Endothelial cell of umbilical vein (primary cell): ENCODE measurements around the gene TSPAN15. TPM values are rescaled to one million over a fixed set of nuclear protein-coding genes. Genes with fewer than 3 reads are reported as not detected.

ENCODE experiments used
- BruUV-seq: library from RNA; stranded (reverse); fragments of 400-500 nt; replicated peaks from 2 replicates; lab custom pipeline; 2021; lab: Mats Ljungman, UMichigan
- CTCF ChIA-PET: fragments of 300-600, 350-600 bp; sonication (Branson Sonifier 250); formaldehyde crosslinking; loops from one replicate; lab custom pipeline; 2021; ENCODE audit warnings: antibody characterized with exemption, inconsistent platforms; lab: Charles Lee
- POLR2A ChIA-PET: fragments of 300-600, 350-600 bp; sonication (Branson Sonifier 250); formaldehyde crosslinking; loops from one replicate; lab custom pipeline; 2021; ENCODE audit warnings: antibody characterized with exemption, inconsistent platforms; lab: Charles Lee
- DNase-seq: peaks from one replicate; pipeline ENCODE4 v3.0.0-alpha.2; 2011; ENCODE audit warnings: low read depth, low spot score
- FAIRE-seq: peaks from 2 replicates; lab custom pipeline; 2011; peaks lifted over from hg19 to GRCh38; lab: Jason Lieb, UNC
- H2AFZ ChIP-seq: 2 replicates; pipeline ENCODE4 v1.6.0; 2012; ENCODE audit warnings: low read depth, low read length, control low read depth, inconsistent platforms
- H3K27ac ChIP-seq: 2 replicates; pipeline ENCODE4 v1.5.1; 2011; ENCODE audit warnings: low read depth, mild to moderate bottlenecking, control low read depth, low read length, moderate library complexity; ENCODE audit not compliant: insufficient read depth
- H3K27me3 ChIP-seq, 2 experiments: 2 replicates each; pipeline versions ENCODE4 v1.6.0 to v1.6.1; 2011; ENCODE audit warnings: low read length in 2 of 2, mixed read lengths in 1 of 2; ENCODE audit not compliant: control insufficient read depth in 2 of 2, insufficient read depth in 2 of 2
- H3K36me3 ChIP-seq, 2 experiments: 2 replicates in 1 of 2; 3 replicates in 1 of 2; pipeline ENCODE4 v1.5.1; 2011; ENCODE audit warnings: low read length in 2 of 2, mild to moderate bottlenecking in 1 of 2, moderate library complexity in 1 of 2; ENCODE audit not compliant: control insufficient read depth in 2 of 2, insufficient read depth in 2 of 2; ENCODE audit errors: extremely low read depth in 1 of 2
- H3K4me1 ChIP-seq: 3 replicates; pipeline ENCODE4 v1.5.1; 2011; ENCODE audit warnings: mild to moderate bottlenecking, low read length; ENCODE audit not compliant: control insufficient read depth, insufficient read depth; ENCODE audit errors: extremely low read depth
- H3K4me2 ChIP-seq: 2 replicates; pipeline ENCODE4 v1.6.1; 2011; ENCODE audit warnings: low read length, control low read depth, mixed read lengths; ENCODE audit not compliant: insufficient read depth
- H3K4me3 ChIP-seq, 3 experiments: fragments of 200-600 bp in 1 of 3; sonication (generic), shearing (Covaris generic) in 1 of 3; replicated peaks in 1 of 3; 2 replicates each; pipeline ENCODE4 v1.5.1; 2011 to 2016; ENCODE audit warnings: control low read depth in 3 of 3, low read length in 3 of 3, mild to moderate bottlenecking in 2 of 3, inconsistent platforms in 1 of 3, low read depth in 1 of 3, moderate library complexity in 1 of 3; ENCODE audit not compliant: insufficient read depth in 1 of 3
- H3K79me2 ChIP-seq: 2 replicates; pipeline ENCODE4 v1.6.0; 2012; ENCODE audit warnings: low read length, inconsistent platforms; ENCODE audit not compliant: control insufficient read depth, insufficient read depth
- H3K9ac ChIP-seq: replicated peaks from 2 replicates; pipeline ENCODE3; 2011; ENCODE audit warnings: low read length, control low read depth; ENCODE audit not compliant: insufficient read depth; ENCODE audit errors: extremely low read depth
- H3K9me1 ChIP-seq: replicated peaks from 3 replicates; pipeline ENCODE4 v1.6.0; 2011; ENCODE audit warnings: mild to moderate bottlenecking, low read length; ENCODE audit not compliant: control insufficient read depth, insufficient read depth; ENCODE audit errors: extremely low read depth
- H3K9me3 ChIP-seq: replicated peaks from 2 replicates; pipeline ENCODE4 v1.5.1; 2012; ENCODE audit warnings: low read length, inconsistent platforms; ENCODE audit not compliant: control insufficient read depth, insufficient read depth
- H4K20me1 ChIP-seq: replicated peaks from 2 replicates; pipeline ENCODE3; 2011; ENCODE audit warnings: mild to moderate bottlenecking, low read length; ENCODE audit not compliant: control insufficient read depth, insufficient read depth; ENCODE audit errors: extremely low read depth
- CTCF ChIP-seq, 2 donors: IDR thresholded peaks; 1 replicate in 1 of 2; 2 replicates in 1 of 2; pipeline ENCODE4 v1.5.1; 2011; ENCODE audit warnings: low read length in 2 of 2, mild to moderate bottlenecking in 2 of 2, moderate library complexity in 2 of 2, control low read depth in 1 of 2, inconsistent platforms in 1 of 2, low read depth in 1 of 2; ENCODE audit not compliant: insufficient read depth in 1 of 2; ENCODE audit errors: extremely low read depth in 1 of 2
- EZH2 ChIP-seq: IDR thresholded peaks from 2 replicates; pipeline ENCODE4 v1.6.1; 2012; ENCODE audit warnings: borderline replicate concordance, low read depth, mild to moderate bottlenecking, moderate library complexity, low read length, inconsistent platforms; ENCODE audit not compliant: severe bottlenecking
- FOS ChIP-seq: IDR thresholded peaks from 2 replicates; pipeline ENCODE4 v1.6.1; 2011; ENCODE audit warnings: mild to moderate bottlenecking, low read length, moderate library complexity, borderline replicate concordance; ENCODE audit not compliant: insufficient read depth
- GATA2 ChIP-seq: IDR thresholded peaks from 2 replicates; pipeline ENCODE4 v1.7.0; 2011; ENCODE audit warnings: low read depth, mild to moderate bottlenecking, moderate library complexity, mixed read lengths, low read length; ENCODE audit not compliant: insufficient read length, insufficient read depth
- JUN ChIP-seq: IDR thresholded peaks from 2 replicates; pipeline ENCODE4 v1.6.1; 2011; ENCODE audit warnings: borderline replicate concordance, low read depth; ENCODE audit not compliant: insufficient read length, insufficient read depth
- MAX ChIP-seq: IDR thresholded peaks from 2 replicates; pipeline ENCODE4 v1.6.1; 2011; ENCODE audit not compliant: insufficient read depth, insufficient read length
- MYC ChIP-seq: IDR thresholded peaks from one replicate; pipeline ENCODE4 v1.6.1; 2011; ENCODE audit warnings: mild to moderate bottlenecking, low read depth, low read length
- POLR2A ChIP-seq: IDR thresholded peaks from 2 replicates; pipeline ENCODE4 v1.6.1; 2012; ENCODE audit warnings: low read depth, mild to moderate bottlenecking, control low read depth, low read length
- POLR2AphosphoS5 ChIP-seq: IDR thresholded peaks from 2 replicates; pipeline ENCODE4 v1.6.1; 2012; ENCODE audit warnings: low read depth, mild to moderate bottlenecking, control low read depth, low read length, moderate library complexity; ENCODE audit not compliant: insufficient read depth
- dilution Hi-C: fragments of 300-500 bp; cut with MboI; formaldehyde crosslinking; loops from one replicate; pipeline ENCODE4 v1.15.0; 2019; ENCODE audit warnings: low sequenced_read_pairs; ENCODE audit not compliant: extremely low pct_ligation_motif_present
- intact Hi-C: fragments of 100-400 bp; cut with micrococcal nuclease; formaldehyde crosslinking; loops from one replicate; pipeline ENCODE4 v1.10.0; 2022
- polyA plus RNA-seq, 4 experiments: library from polyadenylated mRNA; depleted of rRNA in 3 of 4; stranded (reverse) in 3 of 4; unstranded in 1 of 4; fragments of >200 nt; gene quantifications; 2 replicates each; pipeline versions ENCODE4 v1.2.1 to v1.2.3, GENCODE V29; 2011 to 2012; ENCODE audit warnings: missing spikeins in 1 of 4
- total RNA-seq: library from RNA; stranded (reverse); gene quantifications from 2 replicates; pipeline ENCODE4 v1.2.3, GENCODE V29; 2021

The TSPAN15 gene
- total and polyA plus RNA-seq, 2 donors (not counting 3 experiments of a cell fraction or from before 2014, with no cell fraction given) = 78.4 to 189 TPM

GRCh38 chr10:69501657-69502056, 50.4 kb downstream of the TSPAN15 start:
- Histone ChIP-seq H3K79me2 (no peaks in the 10 kb centered on the region), H3K9me3 (no peaks in the 10 kb centered on the region), H4K20me1 (no peaks in the 10 kb centered on the region), H3K9me1 (no peaks in the 10 kb centered on the region), H3K9ac (no peak overlapping the region), H3K27me3 (no peaks in the 10 kb centered on the region), H2AFZ (no peak overlapping the region), H3K36me3 (peaks cover 0 to 10% of the 10 kb centered on the region in 2 experiments), H3K4me3 (no peak overlapping the region), H3K4me2 (no peak overlapping the region), H3K27ac (no peak overlapping the region), H3K4me1 (peaks cover 12% of the 10 kb centered on the region)
- dilution Hi-C loops = no loop called here
- ChIA-PET POLR2A (no interaction called here), CTCF (interaction anchor here (1.2 kb wide), 1 partner anchor 94 kb away, joined by 5 read pairs; no protein-coding TSS in a partner anchor)
- intact Hi-C loops = no loop called here
- no peak for FAIRE-seq
- no peak for TF ChIP-seq JUN
- TF ChIP-seq MYC = no peak
- no peak for TF ChIP-seq GATA2
- TF ChIP-seq MAX = no peak
- TF ChIP-seq FOS = no peak
- TF ChIP-seq POLR2AphosphoS5 = no peak
- no peak for TF ChIP-seq EZH2
- no peak for TF ChIP-seq POLR2A
- TF ChIP-seq CTCF (IDR thresholded peaks at IDR 0.05; ENCODE audit: extremely low read depth in 1 of 2, insufficient read depth in 1 of 2, low read depth in 1 of 2, low read length in 2 of 2) = no peak
- no TSS peak for BruUV-seq
- no peak for DNase-seq
